ENCODE data around the gene TTC39A. TPM values are rescaled to one million over a fixed set of nuclear protein-coding genes. Genes with fewer than 3 reads are reported as not detected.

The TTC39A gene
- polyA plus RNA-seq, 1 donor (not counting 4 experiments of a cell fraction or from before 2014, with no cell fraction given): 1.4 TPM

DNA sequence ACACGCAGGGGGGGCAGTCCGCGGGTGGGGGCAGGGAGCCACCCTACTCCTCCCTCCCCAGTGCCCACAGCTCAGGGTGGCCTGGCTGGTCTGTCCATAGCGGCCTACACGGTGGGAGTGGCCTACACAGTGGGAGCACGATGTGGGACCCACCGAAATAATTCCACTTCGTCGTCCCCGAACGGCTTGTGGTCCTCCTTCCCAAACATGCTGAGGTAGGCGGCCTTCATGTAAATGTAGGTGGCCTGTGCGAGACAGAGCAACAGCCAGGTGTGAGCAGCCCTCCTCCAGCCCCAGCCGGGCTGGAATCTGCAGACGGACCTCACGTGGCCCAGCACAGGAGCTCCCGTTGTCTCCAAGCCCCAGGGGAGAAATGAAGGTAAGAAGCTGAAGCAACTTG, 34.4 kb downstream of the TTC39A start:
- dilution Hi-C loops (cut with MboI; ENCODE audit: extremely low pct_ligation_motif_present, low sequenced_read_pairs): no loop called here
- FAIRE-seq: no peak
- no peak overlapping the region for H3K4me2 ChIP-seq (ENCODE audit: control insufficient read depth, extremely low read depth, insufficient read depth, low read depth, low read length)
- H3K4me3 ChIP-seq (ENCODE audit: control insufficient read depth in 2 of 3, extremely low read depth in 1 of 3, insufficient read depth in 2 of 3, low read depth in 1 of 3, low read length in 3 of 3): no peak overlapping the region
- no peak for DNase-seq (ENCODE audit: low read depth, low spot score)
- H3K4me1 ChIP-seq (ENCODE audit: control insufficient read depth, extremely low read depth, insufficient read depth, low read length): peaks cover 3% of the 10 kb centered on the region
- H2AFZ ChIP-seq (ENCODE audit: control insufficient read depth, low read length): no peak overlapping the region
- no peaks in the 10 kb centered on the region for H3K9me3 ChIP-seq (ENCODE audit: control insufficient read depth, low read depth, low read length)
- no peaks in the 10 kb centered on the region for H3K36me3 ChIP-seq (ENCODE audit: control insufficient read depth in 2 of 2, extremely low read depth in 1 of 2, insufficient read depth in 2 of 2, low read length in 2 of 2)
- no peak overlapping the region for H3K27ac ChIP-seq (ENCODE audit: control insufficient read depth, insufficient read depth, low read length)
- H3K9ac ChIP-seq (ENCODE audit: control insufficient read depth, extremely low read depth, insufficient read depth, low read length): no peak overlapping the region
- H3K79me2 ChIP-seq (ENCODE audit: control insufficient read depth, insufficient read depth, low read length): no peaks in the 10 kb centered on the region
- no peaks in the 10 kb centered on the region for H3K27me3 ChIP-seq (ENCODE audit: control insufficient read depth, extremely low read depth, insufficient read depth, low read length)
- TF ChIP-seq, protein P1, sequence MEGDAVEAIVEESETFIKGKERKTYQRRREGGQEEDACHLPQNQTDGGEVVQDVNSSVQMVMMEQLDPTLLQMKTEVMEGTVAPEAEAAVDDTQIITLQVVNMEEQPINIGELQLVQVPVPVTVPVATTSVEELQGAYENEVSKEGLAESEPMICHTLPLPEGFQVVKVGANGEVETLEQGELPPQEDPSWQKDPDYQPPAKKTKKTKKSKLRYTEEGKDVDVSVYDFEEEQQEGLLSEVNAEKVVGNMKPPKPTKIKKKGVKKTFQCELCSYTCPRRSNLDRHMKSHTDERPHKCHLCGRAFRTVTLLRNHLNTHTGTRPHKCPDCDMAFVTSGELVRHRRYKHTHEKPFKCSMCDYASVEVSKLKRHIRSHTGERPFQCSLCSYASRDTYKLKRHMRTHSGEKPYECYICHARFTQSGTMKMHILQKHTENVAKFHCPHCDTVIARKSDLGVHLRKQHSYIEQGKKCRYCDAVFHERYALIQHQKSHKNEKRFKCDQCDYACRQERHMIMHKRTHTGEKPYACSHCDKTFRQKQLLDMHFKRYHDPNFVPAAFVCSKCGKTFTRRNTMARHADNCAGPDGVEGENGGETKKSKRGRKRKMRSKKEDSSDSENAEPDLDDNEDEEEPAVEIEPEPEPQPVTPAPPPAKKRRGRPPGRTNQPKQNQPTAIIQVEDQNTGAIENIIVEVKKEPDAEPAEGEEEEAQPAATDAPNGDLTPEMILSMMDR (optimal IDR thresholded peaks at IDR 0.05 in 1 of 3, IDR thresholded peaks at IDR 0.05 in 1 of 3, conservative IDR thresholded peaks at IDR 0.05 in 1 of 3; ENCODE audit: extremely low read depth in 1 of 3, insufficient read depth in 2 of 3, low read length in 3 of 3): no peak
- no peak for TF ChIP-seq EZH2 (IDR thresholded peaks at IDR 0.05; ENCODE audit: low read length)
- no peaks in the 10 kb centered on the region for H4K20me1 ChIP-seq (ENCODE audit: control insufficient read depth, extremely low read depth, insufficient read depth, low read length)
- H3K9me1 ChIP-seq (ENCODE audit: control insufficient read depth, extremely low read depth, insufficient read depth, low read length): no peaks in the 10 kb centered on the region

DNA sequence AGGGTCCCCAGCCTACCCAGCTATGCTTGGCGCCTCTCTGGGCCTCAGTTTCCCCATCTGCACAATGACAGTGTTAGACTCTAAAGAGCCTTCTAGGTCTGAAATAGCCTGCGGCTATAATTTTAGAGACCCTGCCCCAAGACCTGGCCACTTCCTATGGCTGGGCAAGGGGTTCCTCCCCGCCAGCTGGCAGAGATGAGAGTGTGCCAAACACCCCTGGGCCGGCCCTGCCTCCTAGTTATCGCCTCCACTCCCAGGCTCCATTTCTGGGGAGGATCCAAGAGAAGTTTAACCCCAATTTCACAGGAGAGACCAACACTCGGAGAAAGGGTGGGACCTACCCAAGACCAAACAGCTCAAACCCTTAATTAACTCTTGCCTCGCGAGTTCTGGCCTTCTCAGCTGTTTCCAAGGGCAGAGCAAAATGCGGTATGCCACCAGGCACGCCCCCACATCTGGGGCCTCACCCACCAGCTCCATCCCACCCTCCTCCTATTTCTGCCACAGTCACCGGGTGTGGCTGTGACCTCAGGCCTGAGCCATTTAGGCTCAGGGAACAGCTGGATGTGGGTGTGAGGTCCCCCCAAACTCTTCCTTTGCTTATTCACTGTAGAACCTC, 35.7 kb downstream of the TTC39A start:
- Histone ChIP-seq H3K27ac (ENCODE audit: control insufficient read depth, insufficient read depth, low read length) (no peak overlapping the region), H3K4me2 (ENCODE audit: control insufficient read depth, extremely low read depth, insufficient read depth, low read depth, low read length) (no peak overlapping the region), H3K9me1 (ENCODE audit: control insufficient read depth, extremely low read depth, insufficient read depth, low read length) (no peaks in the 10 kb centered on the region), H3K9ac (ENCODE audit: control insufficient read depth, extremely low read depth, insufficient read depth, low read length) (no peak overlapping the region), H3K79me2 (ENCODE audit: control insufficient read depth, insufficient read depth, low read length) (no peaks in the 10 kb centered on the region), H4K20me1 (ENCODE audit: control insufficient read depth, extremely low read depth, insufficient read depth, low read length) (no peaks in the 10 kb centered on the region), H3K4me3 (ENCODE audit: control insufficient read depth in 2 of 3, extremely low read depth in 1 of 3, insufficient read depth in 2 of 3, low read depth in 1 of 3, low read length in 3 of 3) (no peak overlapping the region), H3K4me1 (ENCODE audit: control insufficient read depth, extremely low read depth, insufficient read depth, low read length) (peaks cover 3% of the 10 kb centered on the region), H3K36me3 (ENCODE audit: control insufficient read depth in 2 of 2, extremely low read depth in 1 of 2, insufficient read depth in 2 of 2, low read length in 2 of 2) (no peaks in the 10 kb centered on the region), H3K9me3 (ENCODE audit: control insufficient read depth, low read depth, low read length) (no peaks in the 10 kb centered on the region), H3K27me3 (ENCODE audit: control insufficient read depth, extremely low read depth, insufficient read depth, low read length) (no peaks in the 10 kb centered on the region), H2AFZ (ENCODE audit: control insufficient read depth, low read length) (no peak overlapping the region)
- TF ChIP-seq EZH2 (IDR thresholded peaks at IDR 0.05; ENCODE audit: low read length): no peak
- TF ChIP-seq, protein P1 (optimal IDR thresholded peaks at IDR 0.05 in 1 of 3, IDR thresholded peaks at IDR 0.05 in 1 of 3, conservative IDR thresholded peaks at IDR 0.05 in 1 of 3; ENCODE audit: extremely low read depth in 1 of 3, insufficient read depth in 2 of 3, low read length in 3 of 3): no peak
- dilution Hi-C loops (cut with MboI; ENCODE audit: extremely low pct_ligation_motif_present, low sequenced_read_pairs): no loop called here
- FAIRE-seq (no peak), DNase-seq (ENCODE audit: low read depth, low spot score) (no peak)

All from keratinocyte (primary cell).